Stimulated activated CD4-positive, alpha-beta T cell treated with anti-CD3 and anti-CD28 coated beads, TNF-alpha, amount 100 ng/mL, for 4 hours (primary cell): ENCODE results near the gene PHEX.
"Not testable (repeated sequence)": the region's sequence is repeated elsewhere in the genome, so short reads cannot be mapped to it uniquely, and the experiment has no call there.

ENCODE experiments used
- DNase-seq, 3 experiments: peaks; one replicate each; pipeline ENCODE4 v3.0.0-alpha.2; 2020; ENCODE audit warnings: low read depth in 3 of 3

PHEX gene

DNA sequence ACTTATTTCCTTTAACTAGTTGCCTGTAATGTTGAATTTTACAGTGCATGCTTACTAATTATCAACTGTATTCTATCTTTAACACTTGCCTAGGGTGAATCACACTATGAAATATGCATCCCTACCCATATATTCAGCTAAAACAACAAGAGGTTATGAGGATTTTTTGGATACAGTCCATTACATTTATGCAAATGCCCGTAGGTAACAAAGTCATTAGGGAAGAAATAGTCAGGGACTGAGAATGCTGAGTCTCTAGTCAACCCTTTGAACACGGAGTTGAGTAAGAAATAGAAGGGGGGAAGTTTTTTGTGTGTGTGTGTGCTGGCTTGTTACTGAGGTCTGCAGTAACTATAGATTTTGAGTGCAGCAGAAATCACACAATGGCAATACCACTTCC, 214.5 kb downstream of the PHEX start:
- DNase-seq, result no peak

GRCh38 chrX:22247169-22247568, 215.0 kb downstream of the PHEX start:
- DNase-seq, result no peak

DNA sequence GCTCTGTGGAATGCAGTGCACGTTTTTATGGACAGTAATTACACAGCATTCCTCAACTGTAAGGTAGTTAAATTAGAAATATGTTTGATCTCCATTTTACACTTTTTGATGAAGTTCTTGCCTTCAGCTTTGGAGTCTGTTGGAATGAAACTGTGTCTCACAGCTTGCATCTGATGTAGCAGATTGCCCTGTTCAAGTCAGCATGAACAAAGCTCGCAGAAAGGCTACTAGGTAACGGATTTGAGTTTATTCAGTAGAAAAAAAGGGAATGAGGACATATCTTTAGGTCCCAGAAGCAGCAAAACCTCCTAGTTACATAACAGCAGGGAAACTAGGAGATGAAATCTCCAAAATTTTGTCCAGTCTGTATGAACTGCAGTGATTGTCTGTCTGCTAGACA, 216.3 kb downstream of the PHEX start:
- DNase-seq, result no peak

DNA sequence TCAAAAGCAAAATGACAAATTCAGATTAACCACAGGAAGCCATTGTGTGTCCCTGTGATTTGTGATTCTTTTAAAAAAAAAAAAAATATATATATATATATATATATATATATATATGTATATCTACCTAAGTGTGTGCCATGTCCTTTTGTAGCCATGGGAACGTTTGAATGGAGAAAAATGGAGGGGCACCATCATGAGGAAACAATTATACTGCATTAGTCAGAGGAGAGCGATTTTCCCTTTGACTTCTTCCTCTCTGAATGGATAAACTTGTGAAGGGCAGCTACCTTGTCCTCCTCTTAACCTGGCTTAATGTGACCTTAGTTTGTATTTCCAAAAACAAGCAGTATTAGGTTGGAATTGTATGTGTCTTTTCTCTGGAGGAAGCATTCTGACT, 217.2 kb downstream of the PHEX start:
- no peak for DNase-seq

DNA sequence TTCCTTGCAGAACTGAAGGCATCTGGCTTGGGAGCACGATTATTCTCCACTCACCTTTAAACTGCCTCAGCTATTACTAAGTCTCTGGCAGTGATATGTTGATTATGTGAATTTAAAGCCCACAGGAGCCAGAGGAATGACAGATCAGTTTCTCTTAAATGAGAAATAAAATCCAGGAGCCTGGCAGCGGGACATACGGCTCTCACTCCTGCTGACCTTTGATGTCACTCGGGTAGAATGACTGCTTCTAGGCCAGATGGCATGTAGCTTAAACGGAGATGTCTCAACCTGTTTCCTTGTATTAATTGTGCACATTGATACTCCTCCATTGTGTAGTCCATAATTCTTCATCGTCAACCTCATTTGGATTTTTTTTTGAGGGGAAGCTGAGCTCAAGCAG, 236.6 kb downstream of the PHEX start:
- DNase-seq, result no peak

- DNase-seq, result no peak
These were observed 240.5 kb downstream of the PHEX start, which contains the start of gene CBLL2 for GRCh38 chrX:22272613-22273012. TSS of gene CBLL2 (plus strand) at chrX:22272913. CDS start at chrX:22272992, 79 bp downstream.

GRCh38 chrX:22273714-22274317, 241.7 kb downstream of the PHEX start:
- no peak for DNase-seq

DNA sequence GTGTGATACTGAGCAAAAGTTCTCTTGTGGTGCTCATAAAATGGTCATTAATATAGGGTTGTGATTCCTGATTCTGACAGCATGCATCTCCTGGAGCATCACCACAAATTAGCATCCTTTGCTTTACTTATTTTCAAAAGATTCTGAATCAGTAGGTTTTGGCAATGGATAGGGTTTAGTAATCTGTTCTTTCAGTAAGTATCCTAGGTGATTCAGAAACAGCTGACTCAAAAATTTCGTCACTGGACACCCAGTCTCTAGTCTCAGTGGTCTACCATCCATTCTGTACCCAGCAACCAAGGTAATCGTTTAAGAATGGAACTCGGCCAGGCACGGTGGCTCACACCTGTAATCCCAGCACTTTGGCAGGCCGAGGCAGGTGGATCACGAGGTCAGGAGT, 244.7 kb downstream of the PHEX start:
- DNase-seq, result no peak

DNA sequence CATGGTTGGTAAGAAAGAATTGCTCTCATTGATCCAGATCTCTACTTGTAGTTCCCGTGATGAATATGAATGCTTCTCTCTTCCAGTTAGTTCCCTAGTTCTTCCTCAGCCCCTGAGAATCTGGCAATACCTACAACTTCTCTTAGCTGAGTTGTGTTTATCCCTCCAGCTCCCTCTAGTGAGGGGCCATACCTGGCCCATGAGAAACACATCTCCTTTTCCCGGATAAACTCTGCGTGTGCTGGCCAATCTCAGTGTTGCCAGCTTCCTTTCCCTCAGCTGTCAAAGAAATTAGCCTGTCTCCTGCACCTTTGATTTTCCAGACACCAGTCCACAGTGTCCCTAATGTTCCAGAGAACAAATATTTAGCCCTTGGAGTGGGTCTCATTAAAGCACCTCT, 246.2 kb downstream of the PHEX start:
- no peak for DNase-seq

DNA sequence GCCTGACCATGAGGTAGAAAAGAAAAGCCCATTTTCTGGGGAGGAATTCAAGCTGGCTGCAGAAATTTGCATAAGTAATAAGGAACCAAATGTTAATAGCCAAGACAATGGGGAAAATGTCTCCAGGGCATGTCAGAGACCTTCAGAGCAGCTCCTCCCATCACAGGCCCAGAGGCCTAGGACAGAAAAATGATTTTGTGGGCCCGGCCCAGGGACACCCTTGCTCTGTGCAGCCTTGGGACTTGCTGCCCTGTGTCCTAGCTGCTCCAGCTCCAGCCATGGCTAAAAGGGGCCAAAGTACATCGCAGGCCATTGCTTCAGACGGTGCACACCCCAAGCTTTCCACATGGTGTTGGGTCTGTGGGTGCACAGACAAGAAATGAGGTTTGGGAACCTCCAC, 257.1 kb downstream of the PHEX start:
- DNase-seq, result not testable (repeated sequence)

GRCh38 chrX:22296871-22297270, 264.7 kb downstream of the PHEX start:
- no peak for DNase-seq

DNA sequence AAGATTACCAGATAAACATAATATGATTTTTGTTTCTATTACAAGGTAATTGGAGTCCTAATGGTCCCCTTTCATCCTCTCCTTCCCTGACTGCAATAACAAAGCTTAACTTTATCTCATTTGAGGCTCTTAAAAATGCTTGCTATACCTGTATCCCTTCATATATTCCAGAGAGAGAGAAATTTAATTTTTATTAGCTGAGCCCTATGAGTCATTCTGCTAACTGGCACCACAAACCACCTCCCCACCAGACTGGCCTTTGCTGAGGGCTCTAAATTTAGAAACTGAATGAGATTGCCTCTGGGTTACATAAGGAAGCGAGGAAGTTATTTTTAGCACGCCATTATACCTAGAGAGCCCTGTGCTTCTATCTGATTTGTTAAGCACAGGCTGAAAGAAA, 268.0 kb downstream of the PHEX start:
- no peak for DNase-seq
